Measurements from ENCODE around the gene TRAM2.

Gene TRAM2

DNA sequence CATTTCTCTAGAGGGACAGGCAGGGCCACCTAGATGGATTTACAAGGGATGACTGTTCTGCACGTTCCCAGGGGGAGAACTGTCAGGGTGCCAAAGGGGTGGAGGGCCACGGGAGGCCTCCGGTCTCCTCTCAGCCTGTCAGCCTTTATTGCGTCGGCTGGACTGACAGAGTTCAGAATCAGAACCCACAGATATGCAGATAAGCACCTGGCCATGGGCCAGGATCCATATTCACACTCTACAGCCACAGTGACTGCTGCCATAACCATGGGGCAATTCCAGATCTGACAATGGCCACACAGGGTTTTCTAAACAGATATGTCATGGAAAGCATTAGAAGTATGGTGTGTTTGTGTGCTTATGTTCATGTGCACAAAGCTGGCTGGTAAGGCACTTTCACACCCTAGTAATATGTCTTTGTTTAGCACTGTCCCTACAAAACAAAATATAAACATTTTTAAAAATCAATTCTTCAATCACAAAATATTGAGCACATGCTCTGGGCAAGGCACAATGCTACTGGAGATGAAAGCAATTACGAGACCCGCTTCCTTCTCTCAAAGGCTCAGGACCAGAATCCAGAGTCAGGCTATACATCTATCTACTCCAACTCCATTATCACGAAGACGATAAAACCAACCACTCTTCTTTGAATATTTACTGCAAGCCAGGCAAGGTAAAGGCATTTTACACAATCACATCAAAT is 29.1 kb downstream of the TRAM2 start:
- no peak for DNase-seq (ENCODE audit: low read depth)

DNA sequence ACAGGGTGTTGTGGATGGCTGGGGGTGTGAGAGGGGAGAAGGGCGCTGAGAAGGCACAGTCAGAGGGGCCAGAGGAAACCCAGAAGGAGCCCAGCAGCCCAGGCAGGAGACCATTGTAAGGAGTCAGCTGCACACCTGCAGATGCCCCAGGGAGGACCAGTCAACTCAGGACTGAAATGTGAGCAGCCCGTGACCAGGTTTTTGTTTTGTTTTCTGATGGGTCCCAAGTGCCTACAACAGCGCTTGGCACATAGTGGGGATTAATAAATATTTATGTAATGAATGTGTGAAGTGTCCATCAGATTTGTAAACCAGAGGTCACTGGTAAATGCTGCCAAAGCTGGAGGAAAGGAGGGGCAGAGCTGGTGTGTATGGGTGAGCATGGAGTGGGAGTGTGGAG is 30.2 kb downstream of the TRAM2 start:
- no peak for DNase-seq (ENCODE audit: low read depth)

DNA sequence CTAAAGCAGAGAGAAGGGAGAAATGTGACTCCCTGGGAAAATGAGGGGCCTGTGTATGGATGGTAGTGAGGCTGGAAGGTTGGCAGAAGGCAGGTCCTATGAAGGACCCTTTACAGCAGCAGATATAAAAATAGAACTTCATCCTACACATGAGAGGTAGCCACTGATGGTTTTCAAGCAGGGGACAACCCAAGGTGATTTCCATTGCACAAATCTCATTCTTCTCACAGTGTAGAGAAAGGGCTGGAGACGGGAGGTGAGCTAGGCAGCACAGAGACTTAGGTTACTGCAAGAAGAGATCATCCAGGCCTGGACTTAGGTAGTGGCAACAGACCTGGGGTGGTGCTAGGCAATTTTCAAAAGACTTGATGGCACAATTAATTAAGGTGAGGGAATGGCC is 30.7 kb downstream of the TRAM2 start:
- no peak for DNase-seq (ENCODE audit: low read depth)

DNA sequence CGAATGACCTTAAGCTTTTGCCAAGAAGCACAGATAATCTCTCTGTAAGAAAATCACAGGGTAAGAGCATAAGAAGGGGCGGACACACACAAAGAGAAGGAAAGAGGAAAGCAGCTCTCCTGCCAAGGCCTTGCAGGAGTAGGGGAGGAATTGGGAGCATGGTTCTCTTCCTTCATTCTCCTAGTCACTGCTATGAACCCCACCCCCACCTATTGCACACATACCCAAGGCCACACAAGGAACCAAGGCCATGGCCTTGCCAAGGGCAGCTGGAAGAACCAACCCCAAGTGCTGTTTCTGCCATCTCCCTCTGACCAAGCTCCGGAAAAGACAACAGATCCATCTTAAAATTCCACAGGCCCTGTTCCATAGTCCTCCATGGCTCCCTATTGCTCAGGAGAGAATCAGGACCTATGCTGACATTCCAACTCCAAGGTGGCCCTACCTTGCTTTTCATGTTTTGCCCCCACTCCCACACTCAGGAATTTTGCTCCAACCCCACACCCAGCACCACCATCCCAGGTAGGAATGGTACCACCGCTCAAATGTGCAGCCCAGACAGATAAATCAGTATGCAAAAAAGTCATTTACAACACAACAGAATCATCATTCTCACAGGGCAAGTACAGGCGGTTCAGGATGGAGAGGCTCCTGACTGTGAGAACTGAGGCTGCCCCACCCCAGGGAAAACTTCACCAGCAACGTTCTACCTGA is 31.3 kb downstream of the TRAM2 start:
- no peak for DNase-seq (ENCODE audit: low read depth)

DNA sequence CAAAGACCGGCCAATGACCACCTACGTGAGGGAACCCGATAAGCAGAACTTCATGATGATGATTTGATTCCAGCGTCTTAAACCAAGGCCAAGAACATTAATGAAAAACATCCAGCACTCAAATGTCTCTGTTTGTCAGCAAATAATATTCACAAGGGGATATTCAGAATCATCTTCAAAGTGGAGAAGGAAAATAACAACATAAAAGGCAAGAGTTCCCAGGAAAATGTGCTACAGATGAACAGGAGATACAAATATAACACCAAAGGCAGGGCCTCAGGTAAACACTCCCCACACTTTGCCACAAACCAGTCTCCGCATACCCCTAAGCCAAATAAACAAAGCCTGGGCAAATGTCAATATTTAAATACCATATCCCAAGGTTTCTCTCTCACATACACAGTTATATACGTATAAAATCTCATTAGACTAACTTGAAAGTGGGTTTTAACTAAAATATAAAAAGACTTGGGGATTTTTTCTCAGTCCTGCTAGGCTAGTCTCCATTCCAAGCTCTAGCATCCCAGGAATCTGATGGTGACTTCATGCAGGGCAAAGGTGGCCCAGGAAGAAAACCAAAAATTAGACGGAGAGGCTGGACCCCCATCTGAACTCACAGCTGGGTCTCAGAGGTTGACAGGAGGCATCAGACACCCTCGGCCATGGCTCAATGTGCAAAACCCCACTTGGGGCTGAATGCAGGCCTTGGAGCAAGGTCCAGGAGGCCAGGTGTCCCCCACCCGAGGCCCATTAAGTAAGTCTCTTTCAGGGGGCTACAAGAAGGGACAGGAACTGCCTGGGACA is 32.1 kb downstream of the TRAM2 start:
- DNase-seq (ENCODE audit: low read depth): no peak

DNA sequence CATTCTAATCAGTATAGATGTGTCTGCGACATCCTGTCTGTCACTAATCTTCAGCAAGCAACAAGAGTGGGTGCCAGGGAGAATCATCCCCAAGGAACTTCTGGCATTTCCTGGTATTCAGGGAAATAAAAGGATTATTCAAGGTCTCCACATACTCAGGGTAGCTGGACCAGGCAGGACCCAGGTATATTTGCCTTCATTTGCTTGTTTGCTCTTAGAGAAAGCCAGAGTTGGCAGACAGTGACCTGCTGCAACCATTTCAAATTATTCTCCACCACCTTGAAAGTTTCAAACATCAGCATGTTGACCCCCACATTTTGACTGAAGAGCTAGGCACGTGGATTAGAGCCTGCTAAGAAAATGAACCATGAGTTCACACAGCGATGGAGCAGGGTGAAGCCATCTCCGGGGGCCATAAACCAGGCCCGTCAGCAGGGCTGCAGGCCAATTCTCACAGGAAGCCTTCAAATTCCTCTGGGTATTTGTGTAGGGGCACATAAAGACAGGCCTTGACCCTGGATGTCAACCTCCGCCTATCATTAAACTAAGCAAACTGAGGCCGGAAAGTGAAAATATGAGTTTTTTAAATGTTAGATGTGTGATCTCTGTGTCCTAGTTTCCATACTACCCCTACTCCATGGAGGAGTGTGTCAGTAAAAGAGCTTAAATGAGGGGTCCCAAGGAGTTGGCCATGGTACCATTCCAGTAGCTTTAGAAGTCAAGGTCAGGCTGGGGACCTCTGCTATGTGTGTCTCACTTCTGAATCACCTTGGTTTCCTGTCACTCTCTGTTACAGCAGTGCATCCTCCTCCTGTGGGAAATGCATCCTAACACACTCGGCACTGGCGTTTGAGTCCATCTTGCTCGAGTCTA is 32.9 kb downstream of the TRAM2 start:
- no peak for DNase-seq (ENCODE audit: low read depth)

DNA sequence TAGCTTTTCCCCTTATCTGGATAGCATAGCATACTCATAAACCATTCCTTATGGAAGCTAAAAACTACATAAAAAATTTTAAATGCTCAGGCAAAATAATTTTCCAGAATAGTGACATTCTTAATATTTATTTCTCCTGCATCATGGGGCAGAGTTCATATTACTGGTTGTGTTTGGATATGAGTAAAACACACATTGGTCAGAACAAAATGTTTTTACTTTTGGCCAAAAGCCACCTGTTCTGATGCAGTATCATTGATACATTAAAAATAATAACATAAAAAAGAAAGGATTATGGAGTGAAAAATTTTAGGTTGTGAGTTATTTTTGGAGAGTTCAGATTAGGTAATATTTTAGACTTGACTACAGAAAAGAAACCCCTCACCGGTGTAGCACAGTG is 33.6 kb downstream of the TRAM2 start:
- DNase-seq (ENCODE audit: low read depth): no peak

DNA sequence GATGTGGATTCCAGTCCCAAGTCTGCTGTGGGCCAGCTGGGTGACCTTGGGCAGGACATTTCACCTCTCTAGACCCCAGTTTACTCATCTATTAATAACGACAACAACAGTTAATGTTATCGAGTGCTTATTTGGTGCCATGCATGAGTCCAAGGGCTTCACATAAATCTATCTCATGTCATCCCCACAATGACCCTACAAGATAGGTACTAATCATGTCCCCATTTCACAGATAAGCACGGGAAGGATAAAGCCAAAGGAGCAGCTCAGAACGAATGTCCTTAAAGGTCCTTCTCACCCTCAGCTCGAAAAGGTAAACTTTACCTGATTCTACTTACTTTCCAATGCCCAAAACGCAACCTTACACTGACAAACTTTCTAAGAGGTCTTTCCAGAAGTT is 35.7 kb downstream of the TRAM2 start:
- DNase-seq (ENCODE audit: low read depth): no peak

DNA sequence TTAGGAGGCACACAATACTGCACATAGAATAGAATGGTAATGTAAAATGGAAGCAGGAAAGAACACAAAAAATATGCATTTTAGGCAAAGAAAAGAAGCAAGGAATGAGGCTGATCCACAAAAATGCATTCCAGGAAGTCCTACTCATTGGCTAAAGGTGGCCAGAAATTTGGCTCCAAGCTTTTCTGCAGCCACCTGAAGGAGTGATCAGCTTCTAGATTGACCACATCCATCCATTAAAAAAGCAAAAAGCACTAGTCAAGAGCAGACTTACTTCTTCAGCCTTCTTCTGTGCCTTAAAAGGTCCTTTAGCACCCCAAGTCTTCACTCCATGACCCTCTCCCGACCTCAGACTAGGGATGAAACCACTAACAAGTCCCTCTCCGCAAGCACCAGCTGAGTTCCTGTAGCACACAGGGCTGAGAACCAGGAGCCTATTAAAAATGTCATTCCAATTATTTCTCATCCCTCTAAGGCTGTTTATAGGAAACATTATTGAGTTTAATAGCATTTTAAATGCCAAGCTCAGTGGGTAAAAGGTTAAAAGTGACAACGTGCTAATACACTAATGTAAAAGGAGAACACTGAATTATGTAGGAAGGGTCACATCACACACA is 36.5 kb downstream of the TRAM2 start:
- no peak for DNase-seq (ENCODE audit: low read depth)

DNA sequence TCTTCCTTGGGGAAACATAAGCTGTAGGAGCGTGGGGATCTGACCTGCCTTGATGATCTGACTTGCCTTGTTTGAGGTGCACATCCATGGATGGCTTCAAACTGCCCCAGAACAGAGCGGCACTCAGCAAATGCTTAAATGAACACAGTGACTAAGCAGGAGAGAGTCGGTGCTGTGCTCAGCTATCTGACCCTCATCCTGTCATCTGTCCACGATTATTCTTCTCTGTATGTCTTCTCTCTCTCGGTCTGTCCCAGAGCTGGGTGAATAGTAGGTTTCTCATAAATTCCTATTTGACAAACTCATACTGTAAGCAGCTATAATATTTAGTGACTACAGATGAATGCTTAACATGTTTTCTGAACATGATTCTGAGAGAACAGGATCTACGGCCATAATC is 37.3 kb downstream of the TRAM2 start:
- no peak for DNase-seq (ENCODE audit: low read depth)

DNA sequence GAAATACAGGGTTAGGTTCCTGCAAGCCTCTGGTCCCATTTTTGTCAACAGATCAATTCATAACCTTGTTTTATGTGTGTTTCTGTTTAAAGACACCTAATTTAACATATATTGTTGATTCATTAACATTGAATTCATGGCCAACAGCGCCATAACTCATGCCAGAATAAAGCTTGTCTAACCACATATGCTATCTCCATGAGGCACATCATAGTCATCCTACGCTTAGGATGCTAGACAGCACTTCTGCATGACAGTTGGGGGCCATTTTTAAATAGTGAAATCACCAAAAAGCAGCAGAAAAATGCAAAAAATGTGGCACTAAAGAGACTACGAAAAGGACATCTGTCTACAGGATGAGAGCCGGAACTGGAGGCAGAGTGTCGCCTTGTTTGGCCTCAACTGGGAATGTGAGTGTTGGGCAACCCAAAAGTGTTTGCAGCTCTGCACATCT is 37.9 kb downstream of the TRAM2 start:
- DNase-seq (ENCODE audit: low read depth): no peak

DNA sequence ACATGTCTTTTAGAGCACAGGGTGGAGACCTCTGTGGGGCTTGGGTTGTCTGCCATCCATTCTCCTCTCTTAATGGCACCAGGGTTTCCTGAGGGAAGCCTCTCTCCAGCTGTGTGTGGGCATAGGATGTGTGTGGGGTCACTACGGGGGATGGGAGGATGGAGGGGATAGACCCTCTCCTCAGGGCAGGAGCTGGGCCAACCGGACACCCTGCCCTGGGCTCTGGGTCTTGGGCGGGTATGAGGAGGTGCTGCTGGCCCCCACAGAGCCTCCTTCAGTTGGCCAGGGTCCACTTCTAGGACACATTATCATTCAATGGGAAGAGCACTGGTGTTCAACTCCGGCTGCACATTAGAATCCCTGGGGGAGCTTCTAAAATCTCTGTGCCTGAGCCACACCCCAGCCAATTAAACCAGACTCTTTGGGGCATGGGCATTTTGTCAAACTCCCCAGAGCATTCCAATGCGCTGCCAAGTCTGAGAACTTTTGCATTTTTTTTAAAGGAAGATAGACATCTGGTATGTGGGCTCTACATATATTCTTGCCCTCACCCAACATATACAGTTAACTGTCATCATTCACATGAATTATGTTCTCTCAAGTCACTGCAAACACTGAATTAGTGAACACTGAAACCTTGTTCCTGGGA is 38.5 kb downstream of the TRAM2 start:
- DNase-seq (ENCODE audit: low read depth): no peak

DNA sequence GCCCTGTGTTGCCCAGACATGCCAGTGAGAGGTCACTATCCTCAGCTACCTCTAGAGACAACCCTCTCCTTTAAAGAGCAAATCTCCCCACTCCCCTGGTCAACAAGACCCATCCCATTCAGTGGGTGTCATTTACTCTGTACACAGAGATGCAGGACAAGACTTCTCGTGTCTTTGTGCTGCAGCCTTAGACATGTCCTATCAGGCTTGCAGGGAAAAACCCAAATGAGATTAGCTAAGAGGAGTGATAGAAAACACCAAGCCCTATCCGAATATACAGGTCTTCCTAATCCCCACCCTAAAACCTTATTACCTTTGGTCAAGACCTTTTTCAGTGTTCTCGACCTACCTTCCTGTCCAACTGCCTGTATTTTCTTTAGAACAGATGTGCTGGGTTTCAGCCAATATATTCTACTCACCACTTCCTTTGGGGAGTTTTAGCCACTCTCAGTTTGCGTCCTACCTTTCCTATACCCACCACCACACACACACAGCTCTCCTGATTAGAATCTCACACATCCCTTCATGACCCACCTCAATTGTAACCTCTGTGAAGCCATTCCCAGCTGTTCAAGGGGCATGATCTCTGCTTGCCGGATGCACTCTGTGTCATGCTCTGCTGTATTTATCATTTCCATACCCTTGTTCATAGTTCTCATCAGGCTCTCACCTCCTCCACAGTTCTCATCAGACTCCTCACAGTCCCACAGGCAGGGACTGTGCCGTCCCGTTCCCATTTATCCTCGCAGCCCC is 39.7 kb downstream of the TRAM2 start:
- DNase-seq (ENCODE audit: low read depth): no peak

DNA sequence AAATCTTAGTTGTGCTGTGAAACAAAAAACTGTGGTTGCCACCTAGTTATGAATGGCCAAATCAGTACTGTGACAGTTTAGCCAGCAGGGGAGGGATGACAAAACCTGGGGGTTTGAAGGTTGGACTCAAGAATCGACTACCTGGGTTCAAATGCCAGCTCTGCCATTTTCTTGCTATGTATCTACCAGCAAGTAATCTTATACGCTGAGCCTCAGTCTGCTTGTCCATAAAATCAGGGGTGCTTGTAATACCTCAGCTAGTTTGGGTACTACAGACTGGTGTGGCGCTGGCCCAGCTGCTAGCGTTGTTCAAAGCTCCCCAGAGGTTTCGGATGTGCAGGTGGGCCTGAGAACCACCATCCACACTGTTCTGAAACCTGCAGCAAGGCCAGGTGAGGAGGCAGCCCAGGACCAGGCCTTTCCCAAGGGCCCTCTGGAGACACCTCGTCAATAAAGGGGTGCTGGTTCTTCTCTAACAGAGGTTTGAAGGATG is 40.4 kb downstream of the TRAM2 start:
- DNase-seq (ENCODE audit: low read depth): no peak

DNA sequence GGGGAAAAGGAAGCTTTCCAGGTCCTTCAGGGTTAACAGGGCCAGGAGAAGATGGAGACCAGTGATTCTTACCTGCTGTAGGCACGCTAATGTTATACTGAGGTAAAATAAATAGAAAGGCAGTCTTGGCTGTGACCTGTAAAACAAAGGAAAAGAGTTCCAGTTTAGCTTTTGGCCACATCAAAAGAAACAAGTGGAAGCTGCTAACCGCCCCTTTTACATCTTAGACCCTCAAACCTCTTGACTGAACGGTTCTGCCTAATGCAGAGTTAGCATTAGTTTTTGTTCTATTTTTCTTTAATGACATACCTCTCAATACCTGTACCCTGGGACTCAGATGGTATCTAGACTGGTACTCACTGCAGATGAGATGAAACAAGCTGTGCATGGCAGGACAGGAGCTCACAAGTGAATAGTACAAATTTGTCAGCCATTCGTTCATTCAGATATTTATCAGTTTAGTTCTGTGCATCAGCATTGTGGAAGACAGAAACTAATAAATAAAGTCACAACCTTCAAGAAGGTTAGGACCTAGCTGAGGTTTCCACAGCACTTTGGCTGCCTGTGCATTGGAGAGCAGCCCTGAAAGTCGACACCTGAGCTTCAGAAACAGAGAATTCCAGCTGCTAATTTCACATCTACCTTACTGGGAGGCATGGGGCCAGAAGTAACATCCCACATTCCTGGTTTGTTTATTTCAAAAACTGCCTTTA is 41.0 kb downstream of the TRAM2 start:
- no peak for DNase-seq (ENCODE audit: low read depth)

DNA sequence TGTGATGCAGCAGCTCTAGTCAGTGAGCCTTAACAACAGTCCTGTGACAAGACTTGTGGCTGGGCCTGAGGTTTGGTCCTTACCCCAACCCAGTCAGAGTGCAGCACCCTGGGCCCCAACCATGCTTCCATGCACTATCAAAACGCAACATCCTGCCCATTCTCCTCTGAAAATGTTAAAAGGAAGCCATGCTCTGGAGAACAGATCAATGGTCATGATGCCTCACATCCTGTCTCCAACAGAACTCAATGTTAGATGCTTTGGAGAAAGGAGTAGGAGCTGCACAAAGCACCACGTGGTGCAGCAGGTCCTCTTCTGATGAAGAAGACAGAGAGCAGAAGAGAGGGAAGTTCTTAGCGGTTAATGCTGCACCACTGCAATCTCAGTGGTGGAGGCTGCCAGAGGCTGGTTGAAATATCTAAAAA is 41.9 kb downstream of the TRAM2 start:
- no peak for DNase-seq (ENCODE audit: low read depth)

DNA sequence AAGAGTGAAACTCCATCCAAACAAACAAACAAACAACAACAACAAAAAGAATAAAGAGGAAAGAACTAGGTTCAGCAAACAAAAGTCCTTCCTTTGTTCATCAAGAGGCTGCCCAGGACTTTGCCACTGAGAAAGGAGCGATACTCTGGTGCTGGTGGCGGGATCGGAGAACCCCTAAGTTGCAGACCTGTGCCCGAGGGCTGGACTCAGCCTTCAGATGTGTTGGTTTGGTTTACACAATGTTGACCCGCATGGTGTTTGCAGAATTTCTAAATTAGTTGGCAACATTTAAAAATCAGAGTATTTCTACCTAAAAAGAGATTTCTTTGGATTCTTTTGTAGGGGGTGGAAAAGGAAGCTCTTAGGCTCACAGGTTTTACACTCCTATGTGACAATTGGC is 42.5 kb downstream of the TRAM2 start:
- DNase-seq (ENCODE audit: low read depth): no peak

DNA sequence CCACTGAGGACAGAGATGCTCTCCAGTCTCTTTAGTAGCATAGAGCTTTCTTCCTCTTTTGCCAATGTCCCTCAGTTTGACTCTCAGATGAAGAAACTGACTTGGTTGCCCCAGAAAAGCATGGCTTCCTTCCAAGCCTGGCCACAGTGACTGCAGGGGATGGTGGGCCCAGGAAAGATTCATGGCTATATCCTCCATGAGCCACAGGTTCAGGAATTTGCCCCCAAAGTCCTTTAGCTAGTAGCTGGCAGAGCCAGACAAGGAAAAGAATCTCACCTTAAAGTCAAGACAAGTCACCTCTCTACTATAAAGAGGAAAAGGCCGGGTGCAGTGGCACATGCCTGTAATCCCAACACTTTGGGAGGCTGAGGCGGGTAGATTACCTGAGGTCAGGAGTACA is 43.4 kb downstream of the TRAM2 start:
- no peak for DNase-seq (ENCODE audit: low read depth)

DNA sequence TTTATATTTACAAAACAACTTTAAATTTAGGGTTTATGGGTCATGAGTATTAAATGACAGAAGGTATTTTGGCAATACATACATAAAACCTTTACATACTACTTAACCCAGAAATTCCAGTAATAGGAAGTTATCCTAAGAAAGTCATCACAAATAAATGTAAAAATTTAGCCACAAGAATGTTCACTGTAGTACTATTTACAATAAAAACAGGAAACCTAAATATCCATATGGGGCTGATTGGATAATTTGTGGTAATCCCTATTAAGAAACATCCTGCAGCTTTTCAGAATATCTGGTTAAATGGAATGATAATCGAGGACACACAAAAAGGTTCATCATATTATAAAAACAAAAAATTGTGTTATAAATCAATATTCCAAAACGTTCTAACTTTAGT is 44.4 kb downstream of the TRAM2 start:
- no peak for DNase-seq (ENCODE audit: low read depth)
